Suprapubic skin (tissue), 4 donors: Measurements from ENCODE around the gene IQSEC1.

Experiments used
- POLR2A ChIP-seq, 2 donors: fragments of 450-650 bp; IDR thresholded peaks; one replicate each; pipeline ENCODE4 v1.6.1; 2017; ENCODE audit warnings: antibody characterized with exemption in 2 of 2, mild to moderate bottlenecking in 2 of 2, moderate library complexity in 2 of 2
- POLR2AphosphoS5 ChIP-seq, 3 donors: sonication (generic); formaldehyde crosslinking; IDR thresholded peaks; one replicate each; pipeline ENCODE4 v1.6.1; 2017; ENCODE audit warnings: antibody characterized with exemption in 3 of 3
- TF ChIP-seq, protein P1 (sequence below), 2 donors: fragments of 200-600 bp in 1 of 2; fragments of 450-650 bp in 1 of 2; sonication (generic) in 1 of 2; IDR thresholded peaks; one replicate each; pipeline ENCODE4 v1.5.1; 2016 to 2019; ENCODE audit warnings: antibody characterized with exemption in 2 of 2, mild to moderate bottlenecking in 1 of 2, moderate library complexity in 1 of 2

DNA sequence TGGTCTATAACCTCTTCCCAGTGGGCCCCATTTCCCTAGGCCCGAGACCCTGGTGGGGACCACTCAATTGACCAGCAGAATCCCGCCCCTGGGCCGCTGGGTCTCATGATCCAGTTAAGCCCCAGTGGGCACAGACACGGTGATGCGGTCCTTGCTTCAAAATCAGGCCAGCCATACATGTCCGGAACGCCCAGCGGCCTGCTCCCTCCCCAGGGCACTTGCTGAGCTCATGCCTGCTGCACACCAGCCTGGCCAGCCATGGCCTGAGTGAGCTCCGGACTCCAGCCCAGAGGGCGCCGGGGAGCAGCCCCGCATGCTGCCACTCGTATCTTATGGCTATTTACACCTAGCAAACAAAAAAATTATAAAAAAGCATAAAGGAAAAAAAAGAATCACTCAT, 34.4 kb upstream of the IQSEC1 start:
- TF ChIP-seq POLR2A (IDR thresholded peaks at IDR 0.05) (no peak), POLR2AphosphoS5 (IDR thresholded peaks at IDR 0.05) (no peak)
- TF ChIP-seq, protein P1, sequence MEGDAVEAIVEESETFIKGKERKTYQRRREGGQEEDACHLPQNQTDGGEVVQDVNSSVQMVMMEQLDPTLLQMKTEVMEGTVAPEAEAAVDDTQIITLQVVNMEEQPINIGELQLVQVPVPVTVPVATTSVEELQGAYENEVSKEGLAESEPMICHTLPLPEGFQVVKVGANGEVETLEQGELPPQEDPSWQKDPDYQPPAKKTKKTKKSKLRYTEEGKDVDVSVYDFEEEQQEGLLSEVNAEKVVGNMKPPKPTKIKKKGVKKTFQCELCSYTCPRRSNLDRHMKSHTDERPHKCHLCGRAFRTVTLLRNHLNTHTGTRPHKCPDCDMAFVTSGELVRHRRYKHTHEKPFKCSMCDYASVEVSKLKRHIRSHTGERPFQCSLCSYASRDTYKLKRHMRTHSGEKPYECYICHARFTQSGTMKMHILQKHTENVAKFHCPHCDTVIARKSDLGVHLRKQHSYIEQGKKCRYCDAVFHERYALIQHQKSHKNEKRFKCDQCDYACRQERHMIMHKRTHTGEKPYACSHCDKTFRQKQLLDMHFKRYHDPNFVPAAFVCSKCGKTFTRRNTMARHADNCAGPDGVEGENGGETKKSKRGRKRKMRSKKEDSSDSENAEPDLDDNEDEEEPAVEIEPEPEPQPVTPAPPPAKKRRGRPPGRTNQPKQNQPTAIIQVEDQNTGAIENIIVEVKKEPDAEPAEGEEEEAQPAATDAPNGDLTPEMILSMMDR (IDR thresholded peaks at IDR 0.05): no peak
